Fibroblast of peridontal ligament (primary cell): ENCODE data around the gene E2F2.

ENCODE experiments used
- DNase-seq: peaks from one replicate; pipeline ENCODE4 v3.0.0-alpha.2; 2010; ENCODE audit errors: extremely low read depth

Gene E2F2

DNA sequence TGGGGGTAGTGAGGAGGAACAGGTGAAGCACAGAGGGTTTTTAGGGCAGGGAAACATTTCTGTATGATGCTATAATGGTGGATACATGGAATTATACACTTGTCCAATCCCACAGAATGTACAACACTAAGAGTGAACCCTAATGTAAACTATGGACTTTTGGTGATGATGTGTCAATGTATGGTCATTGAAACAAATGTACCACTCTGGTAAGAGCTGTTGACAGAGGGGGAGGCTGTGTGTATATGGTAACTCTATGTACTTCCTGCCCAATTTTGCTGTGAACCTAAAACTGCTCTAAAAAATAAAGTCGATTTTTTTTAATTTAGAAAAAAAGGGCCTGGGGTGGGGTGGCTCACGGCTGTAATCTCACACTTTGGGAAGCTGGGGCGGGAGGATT, 70.0 kb downstream of the E2F2 start:
- DNase-seq: no peak

DNA sequence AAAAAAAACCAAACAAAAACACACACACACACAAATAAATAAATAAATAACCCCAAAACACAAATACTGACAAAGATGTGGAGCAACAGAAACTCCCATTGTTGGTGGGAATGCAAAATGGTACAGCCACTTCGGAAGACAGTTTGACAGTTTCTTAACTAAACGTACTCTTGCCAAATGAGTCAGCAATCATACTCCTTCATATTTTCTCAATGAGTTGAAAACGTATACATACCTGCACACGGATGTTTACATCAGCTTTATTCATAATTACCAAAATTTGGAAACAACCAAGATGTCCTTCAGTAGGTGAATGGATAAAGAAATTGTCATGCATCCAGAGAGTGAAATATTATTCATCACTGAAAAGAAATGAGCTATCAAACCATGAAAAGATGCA, 70.5 kb downstream of the E2F2 start:
- DNase-seq: no peak

DNA sequence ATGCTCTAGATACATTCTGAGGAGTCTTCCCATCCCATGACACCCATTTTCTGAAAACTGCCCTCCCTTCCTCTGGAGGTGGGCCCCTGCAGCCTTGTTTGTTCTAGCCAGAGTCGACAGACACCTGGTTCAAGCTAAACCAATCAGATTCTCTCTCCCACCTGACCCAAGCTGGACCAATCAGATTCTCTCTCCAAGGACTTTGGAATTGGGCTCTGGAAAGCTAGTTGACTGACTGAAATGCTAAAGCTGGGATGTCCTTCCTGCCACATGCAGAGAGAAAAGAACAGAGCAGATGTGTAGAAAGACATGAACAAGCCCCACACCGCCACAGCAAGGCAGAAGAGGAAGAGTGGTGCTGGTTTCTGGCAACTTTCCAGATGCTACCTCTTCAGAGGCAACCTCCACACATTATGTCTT, 71.7 kb downstream of the E2F2 start:
- no peak for DNase-seq
